ENCODE data around the gene PNPLA4.

The PNPLA4 gene

GRCh38 chrX:7926914-7927258 lies 327 bp downstream of the PNPLA4 start:
- in situ Hi-C loops (cut with HindIII; ENCODE audit: low pct_unique_long_range_greater_than_20kb, low sequenced_read_pairs): no loop called here
- peak in 1 of 2 experiments; percentile 2 for DNase-seq (ENCODE audit: low read depth in 1 of 2, low spot score in 1 of 2)
- no peak for TF ChIP-seq JUND (IDR thresholded peaks at IDR 0.05; ENCODE audit: low read depth)

GRCh38 chrX:7926501-7926900 lies 712 bp downstream of the PNPLA4 start:
- in situ Hi-C loops (cut with HindIII; ENCODE audit: low pct_unique_long_range_greater_than_20kb, low sequenced_read_pairs): no loop called here
- TF ChIP-seq JUND (IDR thresholded peaks at IDR 0.05; ENCODE audit: low read depth): no peak
- DNase-seq (ENCODE audit: low read depth in 1 of 2, low spot score in 1 of 2): no peak

- DNase-seq (ENCODE audit: low read depth in 1 of 2, low spot score in 1 of 2): peak; percentile 26 to 80
- in situ Hi-C loops (cut with HindIII; ENCODE audit: low pct_unique_long_range_greater_than_20kb, low sequenced_read_pairs): no loop called here
- no peak for TF ChIP-seq JUND (IDR thresholded peaks at IDR 0.05; ENCODE audit: low read depth)
Observed at GRCh38 chrX:7925867-7926472, 1.2 kb downstream of the PNPLA4 start.

DNA sequence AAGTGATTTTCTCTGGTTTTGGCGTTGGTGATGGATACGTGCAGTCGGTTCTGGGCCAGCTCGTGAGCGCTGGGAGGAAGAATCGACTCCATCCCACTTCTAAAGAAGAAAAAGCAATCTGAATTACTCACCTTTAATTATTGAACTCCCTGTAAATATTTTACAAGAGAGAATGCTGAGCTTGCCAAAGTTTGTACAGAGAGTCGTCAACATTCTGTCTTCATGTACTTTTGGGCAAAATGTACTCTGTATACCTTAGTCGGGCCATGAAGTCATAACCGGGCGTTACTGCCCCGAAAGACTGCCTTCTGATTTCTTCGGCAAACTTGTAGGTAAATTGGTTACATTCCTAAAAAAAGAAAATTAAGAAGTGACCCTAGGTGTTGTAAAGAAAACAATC lies 5.5 kb downstream of the PNPLA4 start:
- no peak for DNase-seq (ENCODE audit: low read depth in 1 of 2, low spot score in 1 of 2)
- no peak for TF ChIP-seq JUND (IDR thresholded peaks at IDR 0.05; ENCODE audit: low read depth)
- in situ Hi-C loops (cut with HindIII; ENCODE audit: low pct_unique_long_range_greater_than_20kb, low sequenced_read_pairs): no loop called here

- DNase-seq (ENCODE audit: low read depth in 1 of 2, low spot score in 1 of 2): no peak
- in situ Hi-C loops (cut with HindIII; ENCODE audit: low pct_unique_long_range_greater_than_20kb, low sequenced_read_pairs): no loop called here
- no peak for TF ChIP-seq JUND (IDR thresholded peaks at IDR 0.05; ENCODE audit: low read depth)
Observed at GRCh38 chrX:7908821-7909220, 18.4 kb downstream of the PNPLA4 start.

DNA sequence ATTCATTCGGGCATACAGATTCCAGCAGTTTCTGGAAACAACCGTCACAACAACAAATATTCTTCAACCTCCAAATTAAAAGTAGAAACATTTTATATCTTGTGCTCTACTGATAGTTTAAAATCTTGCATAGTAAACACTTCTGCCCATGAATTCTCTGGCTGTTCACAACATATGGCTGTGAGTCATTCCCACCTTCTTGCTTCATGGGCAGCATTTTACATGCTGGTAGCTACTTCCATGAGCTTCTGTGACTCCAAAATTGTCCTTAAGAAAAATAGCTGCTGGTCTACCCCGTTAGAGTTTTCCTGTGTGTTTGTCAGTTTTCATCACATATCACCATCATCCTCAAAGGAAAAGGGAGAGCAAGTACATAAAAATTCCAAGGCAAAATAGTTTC lies 22.7 kb downstream of the PNPLA4 start:
- no peak for TF ChIP-seq JUND (IDR thresholded peaks at IDR 0.05; ENCODE audit: low read depth)
- in situ Hi-C loops (cut with HindIII; ENCODE audit: low pct_unique_long_range_greater_than_20kb, low sequenced_read_pairs): no loop called here
- DNase-seq (ENCODE audit: low read depth in 1 of 2, low spot score in 1 of 2): no peak

DNA sequence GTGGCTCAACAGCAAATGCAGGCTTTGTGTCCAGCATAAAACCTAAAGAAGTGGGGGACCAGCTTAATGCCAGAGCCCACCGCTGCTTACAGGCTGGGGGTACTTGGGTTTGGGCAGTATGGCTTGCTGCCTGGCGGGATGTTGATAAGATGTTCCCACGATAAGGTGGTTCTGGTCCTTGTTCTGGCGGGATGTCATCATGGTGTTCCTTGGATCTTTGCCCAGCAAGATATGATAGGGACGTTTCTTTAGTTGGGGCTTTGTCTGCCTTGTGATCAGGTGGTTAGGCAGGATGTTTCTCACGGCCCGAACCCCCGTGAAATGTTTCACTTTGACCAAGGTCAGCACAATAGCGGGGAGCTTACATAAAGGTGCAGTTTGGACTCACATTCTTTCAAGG lies 35.3 kb downstream of the PNPLA4 start:
- no peak for DNase-seq (ENCODE audit: low read depth in 1 of 2, low spot score in 1 of 2)
- no peak for TF ChIP-seq JUND (IDR thresholded peaks at IDR 0.05; ENCODE audit: low read depth)
- in situ Hi-C loops (cut with HindIII; ENCODE audit: low pct_unique_long_range_greater_than_20kb, low sequenced_read_pairs): no loop called here

- no peak for TF ChIP-seq JUND (IDR thresholded peaks at IDR 0.05; ENCODE audit: low read depth)
- in situ Hi-C loops (cut with HindIII; ENCODE audit: low pct_unique_long_range_greater_than_20kb, low sequenced_read_pairs): no loop called here
- DNase-seq (ENCODE audit: low read depth in 1 of 2, low spot score in 1 of 2): no peak
Observed at GRCh38 chrX:7889680-7890079, 37.5 kb downstream of the PNPLA4 start.

- in situ Hi-C loops (cut with HindIII; ENCODE audit: low pct_unique_long_range_greater_than_20kb, low sequenced_read_pairs): no loop called here
- DNase-seq (ENCODE audit: low read depth in 1 of 2, low spot score in 1 of 2): no peak
- TF ChIP-seq JUND (IDR thresholded peaks at IDR 0.05; ENCODE audit: low read depth): no peak
Observed at GRCh38 chrX:7889135-7889534, 38.1 kb downstream of the PNPLA4 start.

GRCh38 chrX:7876957-7877356 lies 50.3 kb downstream of the PNPLA4 start:
- no peak for TF ChIP-seq JUND (IDR thresholded peaks at IDR 0.05; ENCODE audit: low read depth)
- DNase-seq (ENCODE audit: low read depth in 1 of 2, low spot score in 1 of 2): no peak
- in situ Hi-C loops (cut with HindIII; ENCODE audit: low pct_unique_long_range_greater_than_20kb, low sequenced_read_pairs): no loop called here

GRCh38 chrX:7872042-7872441 lies 55.2 kb downstream of the PNPLA4 start:
- no peak for TF ChIP-seq JUND (IDR thresholded peaks at IDR 0.05; ENCODE audit: low read depth)
- in situ Hi-C loops (cut with HindIII; ENCODE audit: low pct_unique_long_range_greater_than_20kb, low sequenced_read_pairs): no loop called here
- no peak for DNase-seq (ENCODE audit: low read depth in 1 of 2, low spot score in 1 of 2)

DNA sequence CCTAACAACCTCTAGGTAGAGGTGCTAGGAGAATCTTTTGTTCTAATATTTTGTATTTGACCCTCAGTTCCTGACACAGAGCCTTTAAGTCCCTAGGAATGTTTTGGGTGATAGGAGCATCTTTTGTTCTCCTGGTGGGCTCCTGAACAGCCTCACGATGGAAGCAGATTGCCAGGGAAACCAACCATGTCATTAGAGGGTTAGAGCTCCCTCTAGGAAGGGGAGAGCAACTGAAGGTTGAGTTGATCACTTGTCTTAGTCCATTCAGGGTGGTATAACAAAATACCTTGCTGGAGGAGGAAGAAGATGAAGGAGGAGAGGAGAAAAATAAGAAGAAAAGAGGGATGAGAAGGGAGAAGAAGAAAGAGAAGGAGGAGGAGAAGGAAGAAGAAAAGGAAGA lies 75.0 kb downstream of the PNPLA4 start:
- DNase-seq (ENCODE audit: low read depth in 1 of 2, low spot score in 1 of 2): no peak
- in situ Hi-C loops (cut with HindIII; ENCODE audit: low pct_unique_long_range_greater_than_20kb, low sequenced_read_pairs): no loop called here
- TF ChIP-seq JUND (IDR thresholded peaks at IDR 0.05; ENCODE audit: low read depth): no peak
